Ascending aorta (tissue), 2 donors: Measurements from ENCODE around the gene GOLGA8K. TPM values are rescaled to one million over a fixed set of nuclear protein-coding genes. Genes with fewer than 3 reads are reported as not detected.
"Not testable (repeated sequence)": the region's sequence is repeated elsewhere in the genome, so short reads cannot be mapped to it uniquely, and the experiment has no call there.

Experiments used
- DNase-seq, 2 donors: peaks; one replicate each; pipeline ENCODE4 v3.0.0-alpha.2; 2019; ENCODE audit warnings: low spot score in 2 of 2
- H3K27ac ChIP-seq, 2 donors: fragments of 200-600 bp; sonication (generic); one replicate each; pipeline ENCODE4 v1.5.1; 2016 to 2017; ENCODE audit warnings: mild to moderate bottlenecking in 1 of 2
- H3K27me3 ChIP-seq: fragments of 200-600 bp; sonication (generic); one replicate; pipeline ENCODE4 v1.5.1; 2017
- H3K36me3 ChIP-seq, 2 donors: fragments of 200-600 bp; sonication (generic); one replicate each; pipeline ENCODE4 v1.5.1; 2016
- H3K4me1 ChIP-seq, 2 donors: fragments of 200-600 bp; sonication (generic); one replicate each; pipeline ENCODE4 v1.5.1; 2016 to 2017; ENCODE audit warnings: mild to moderate bottlenecking in 1 of 2
- H3K4me3 ChIP-seq, 2 donors: fragments of 200-600 bp; sonication (generic); one replicate each; pipeline ENCODE4 v1.5.1; 2016 to 2017; ENCODE audit warnings: mild to moderate bottlenecking in 1 of 2
- H3K9me3 ChIP-seq, 2 donors: fragments of 200-600 bp; sonication (generic); one replicate each; pipeline ENCODE4 v1.5.1; 2016
- CTCF ChIP-seq, 3 experiments: fragments of 200-600 bp in 2 of 3; fragments of 450-650 bp in 1 of 3; sonication (generic) in 2 of 3; IDR thresholded peaks; one replicate each; pipeline ENCODE4 v1.5.1; 2016 to 2019; ENCODE audit warnings: antibody characterized with exemption in 3 of 3, mild to moderate bottlenecking in 1 of 3, moderate library complexity in 1 of 3
- intact Hi-C: fragments of 100-400 bp; cut with DNase I; formaldehyde crosslinking; loops from one replicate; pipeline ENCODE4 v1.15.1; 2023
- total RNA-seq: library from RNA; depleted of rRNA; stranded (reverse); fragments of >200 nt; gene quantifications from one replicate; pipeline ENCODE4 v1.1.0, GENCODE V29; 2016

Gene GOLGA8K
- total RNA-seq, result not detected

GRCh38 chr15:32403192-32403591 is at the start of gene GOLGA8K:
Gene GOLGA8K, minus strand, starts transcription at chr15:32403292. Its CDS starts 98 bp downstream, at chr15:32403194.
- H3K4me3 ChIP-seq, H3K27ac ChIP-seq, H3K27me3 ChIP-seq, H3K4me1 ChIP-seq, H3K9me3 ChIP-seq, H3K36me3 ChIP-seq, DNase-seq, intact Hi-C loops: not testable (repeated sequence)

- H3K27me3 ChIP-seq, H3K4me3 ChIP-seq, DNase-seq, H3K27ac ChIP-seq, H3K36me3 ChIP-seq, H3K4me1 ChIP-seq, intact Hi-C loops, H3K9me3 ChIP-seq: not testable (repeated sequence)
These were observed 37.4 kb upstream of the GOLGA8K start for GRCh38 chr15:32440445-32440977.

- H3K36me3 ChIP-seq, DNase-seq, intact Hi-C loops, H3K9me3 ChIP-seq, H3K27me3 ChIP-seq, H3K4me1 ChIP-seq, H3K27ac ChIP-seq, H3K4me3 ChIP-seq: not testable (repeated sequence)
These were observed 31.2 kb upstream of the GOLGA8K start for GRCh38 chr15:32434102-32434963.

GRCh38 chr15:32427635-32428034 is 24.5 kb upstream of the GOLGA8K start:
- intact Hi-C loops, result not testable (repeated sequence)

GRCh38 chr15:32426511-32426910 is 23.4 kb upstream of the GOLGA8K start:
- intact Hi-C loops, H3K36me3 ChIP-seq, H3K9me3 ChIP-seq, H3K4me1 ChIP-seq, H3K27me3 ChIP-seq: not testable (repeated sequence)
- Histone ChIP-seq H3K4me3 (peak overlapping the region in 1 of 2 donors; percentile 33), H3K27ac (peak overlapping the region; percentile 27 to 57)
- DNase-seq, result peak in 1 of 2 donors; percentile 65

More at GRCh38 chr15:32427635-32428034, 24.5 kb upstream of the GOLGA8K start:
- H3K9me3 ChIP-seq, H3K27me3 ChIP-seq, DNase-seq, H3K4me3 ChIP-seq, H3K27ac ChIP-seq, H3K36me3 ChIP-seq, H3K4me1 ChIP-seq: not testable (repeated sequence)

GRCh38 chr15:32407903-32408302 is 4.8 kb upstream of the GOLGA8K start:
- peak in 2 of 3 experiments; percentile 9 to 39 for TF ChIP-seq CTCF (IDR thresholded peaks at IDR 0.05)
- DNase-seq, H3K36me3 ChIP-seq, H3K9me3 ChIP-seq, H3K4me3 ChIP-seq, H3K27ac ChIP-seq, intact Hi-C loops, H3K27me3 ChIP-seq, H3K4me1 ChIP-seq: not testable (repeated sequence)

GRCh38 chr15:32396522-32396921 is 6.6 kb downstream of the GOLGA8K start:
- H3K27me3 ChIP-seq, H3K4me3 ChIP-seq, H3K4me1 ChIP-seq, intact Hi-C loops, H3K9me3 ChIP-seq, H3K27ac ChIP-seq, DNase-seq, H3K36me3 ChIP-seq: not testable (repeated sequence)

GRCh38 chr15:32394745-32395144 is 8.3 kb downstream of the GOLGA8K start:
- DNase-seq, H3K9me3 ChIP-seq, H3K36me3 ChIP-seq, intact Hi-C loops, H3K4me1 ChIP-seq, H3K27ac ChIP-seq, H3K27me3 ChIP-seq, H3K4me3 ChIP-seq: not testable (repeated sequence)

- H3K36me3 ChIP-seq, H3K4me1 ChIP-seq, DNase-seq, H3K4me3 ChIP-seq, H3K27me3 ChIP-seq, H3K9me3 ChIP-seq, H3K27ac ChIP-seq, intact Hi-C loops: not testable (repeated sequence)
These were observed 14.9 kb downstream of the GOLGA8K start for GRCh38 chr15:32388050-32388648.

- H3K4me3 ChIP-seq, H3K4me1 ChIP-seq, H3K27me3 ChIP-seq, H3K36me3 ChIP-seq, intact Hi-C loops, DNase-seq, H3K9me3 ChIP-seq, H3K27ac ChIP-seq: not testable (repeated sequence)
These were observed 17.1 kb downstream of the GOLGA8K start for GRCh38 chr15:32385823-32386495.

- H3K4me1 ChIP-seq, H3K4me3 ChIP-seq, H3K36me3 ChIP-seq, H3K9me3 ChIP-seq, DNase-seq, H3K27ac ChIP-seq, H3K27me3 ChIP-seq, intact Hi-C loops: not testable (repeated sequence)
These were observed 28.9 kb downstream of the GOLGA8K start for GRCh38 chr15:32374185-32374584.

- H3K27me3 ChIP-seq, H3K9me3 ChIP-seq, H3K36me3 ChIP-seq, DNase-seq, H3K27ac ChIP-seq, H3K4me1 ChIP-seq, intact Hi-C loops, H3K4me3 ChIP-seq: not testable (repeated sequence)
These were observed 29.4 kb downstream of the GOLGA8K start for GRCh38 chr15:32373707-32374106.

- H3K36me3 ChIP-seq, H3K4me3 ChIP-seq, intact Hi-C loops, H3K9me3 ChIP-seq, H3K27me3 ChIP-seq, H3K4me1 ChIP-seq, H3K27ac ChIP-seq: not testable (repeated sequence)
- DNase-seq, result peak in 1 of 2 donors; percentile 57
These were observed 31.0 kb downstream of the GOLGA8K start for GRCh38 chr15:32372075-32372474.
